ENCODE data around the gene BICD1. TPM values are rescaled to one million over a fixed set of nuclear protein-coding genes. Genes with fewer than 3 reads are reported as not detected.
A peak's percentile ranks its signal among the peaks of the same experiment; 100 is the strongest.

BICD1 gene
- total RNA-seq, result 10 to 100 TPM; 42.1 to 42.6 TPM
- 1 to 10 TPM; 3.0 to 8.4 TPM for polyA plus RNA-seq
- long read RNA-seq, donor 1, full-length matches to known transcripts, result 5 of 51 reads
- long read RNA-seq, donor 1, partial matches to known transcripts, result 32 of 51 reads
- long read RNA-seq, donor 1, other reads (novel, unspliced or antisense), result 14 of 51 reads
- long read RNA-seq, donor 2, partial matches to known transcripts, result 1 of 16 reads
- long read RNA-seq, donor 2, other reads (novel, unspliced or antisense), result 13 of 16 reads

DNA sequence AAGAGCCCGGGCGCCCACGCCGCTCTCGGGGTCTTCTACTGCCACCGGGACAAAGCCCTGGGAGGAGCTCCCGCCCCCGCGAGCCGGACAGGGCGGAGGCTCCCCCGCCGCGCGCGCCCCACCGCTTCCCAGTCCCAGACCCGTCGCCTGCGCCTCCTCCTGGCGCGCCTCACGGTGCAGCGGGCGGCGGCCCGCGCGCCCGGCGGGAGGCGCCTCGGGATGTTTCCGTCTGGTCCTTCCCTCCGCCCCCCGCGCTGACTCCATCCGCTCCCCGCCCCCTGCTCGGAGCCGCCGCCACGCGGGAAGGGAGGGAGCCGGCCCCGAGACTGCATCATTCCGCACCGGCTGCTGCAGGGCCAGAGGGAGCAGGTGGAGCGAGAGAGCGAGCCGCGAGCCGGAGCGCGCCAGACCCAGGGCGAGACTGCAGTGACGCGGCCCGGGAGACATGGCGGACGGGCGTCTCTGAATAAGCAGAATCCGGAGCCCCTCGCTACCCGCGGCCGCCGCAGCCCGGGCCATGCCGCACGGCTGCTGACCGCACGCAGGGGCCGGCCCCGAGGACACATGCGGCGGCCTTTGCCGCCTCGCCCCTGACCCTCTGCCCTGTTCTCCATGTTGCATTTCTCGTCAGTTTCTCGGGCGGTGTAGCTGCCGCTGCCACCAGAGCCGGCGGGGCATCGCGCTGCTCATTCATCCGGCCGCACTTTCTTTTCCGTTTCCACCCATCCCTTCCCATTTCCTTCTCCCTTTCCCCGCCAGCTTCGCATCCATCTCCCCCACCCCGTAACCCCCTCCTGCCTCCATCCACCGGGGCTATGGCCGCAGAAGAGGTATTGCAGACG, at the start of gene BICD1:
Gene BICD1, plus strand, starts transcription at position 331 of the 842 bp plus-strand sequence. Its CDS starts 485 bp downstream, at position 816.
- Histone ChIP-seq H3K4me3 (ENCODE audit: low read length in 2 of 2) (peak within 1 kb of the TSS; percentile 69 to 86), H3K27me3 (ENCODE audit: control insufficient read depth in 1 of 2, insufficient read depth in 2 of 2, low read length in 1 of 2) (no peaks in the 10 kb centered on the region), H3K9me3 (ENCODE audit: control insufficient read depth, low read length) (no peaks in the 10 kb centered on the region), H3K27ac (ENCODE audit: low read depth in 1 of 2, low read length in 2 of 2) (peak within 1 kb of the TSS in 1 of 2 donors; percentile 80), H3K36me3 (ENCODE audit: control insufficient read depth in 1 of 2, insufficient read depth in 2 of 2, low read length in 1 of 2) (no peaks in the 10 kb centered on the region), H3K4me1 (ENCODE audit: control insufficient read depth in 1 of 2, insufficient read depth in 2 of 2, low read length in 2 of 2) (peaks cover 0 to 1% of the 10 kb centered on the region in 2 donors)
- ATAC-seq (ENCODE audit: low FRiP score) (peak; percentile 96), DNase-seq (peak; percentile 93 to 97)
- intact Hi-C loops (cut with DNase I), result loop anchor here in 1 of 2 donors (5.0 kb wide), 1 partner anchor 449 kb away; the partner anchor contains the start of gene ETFBKMT
- 0% methylated on average over 65 to 96 of the region's 96 CpGs for WGBS, 2 donors

DNA sequence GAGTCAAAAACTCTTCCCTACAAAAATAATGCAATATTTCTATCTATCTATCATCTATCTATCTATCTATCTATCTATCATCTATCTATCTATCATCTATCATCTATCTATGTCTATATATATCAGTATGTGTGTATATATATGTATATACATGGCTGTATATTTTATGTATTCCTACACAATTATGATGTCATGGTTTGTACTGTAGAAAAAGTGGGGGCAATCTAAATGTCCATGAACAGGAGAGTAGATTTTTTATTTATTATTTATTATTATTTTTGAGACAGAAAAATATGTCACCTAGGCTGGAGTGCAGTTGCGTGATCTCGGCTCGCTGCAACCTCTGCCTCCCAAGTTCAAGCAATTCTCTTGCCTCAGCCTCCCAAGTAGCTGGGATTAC, 45.6 kb upstream of the BICD1 start:
- ATAC-seq (ENCODE audit: low FRiP score), result no peak
- intact Hi-C loops (cut with DNase I), result loop anchor here in 1 of 2 donors (5.0 kb wide), 1 partner anchor 246 kb away; no protein-coding TSS in a partner anchor
- 95 to 97% methylated on average over 3 of the region's 3 CpGs for WGBS, 2 donors
- Histone ChIP-seq H3K36me3 (ENCODE audit: control insufficient read depth in 1 of 2, insufficient read depth in 2 of 2, low read length in 1 of 2) (no peaks in the 10 kb centered on the region), H3K9me3 (ENCODE audit: control insufficient read depth, low read length) (no peaks in the 10 kb centered on the region), H3K4me1 (ENCODE audit: control insufficient read depth in 1 of 2, insufficient read depth in 2 of 2, low read length in 2 of 2) (no peaks in the 10 kb centered on the region), H3K27ac (ENCODE audit: low read depth in 1 of 2, low read length in 2 of 2) (no peak overlapping the region), H3K27me3 (ENCODE audit: control insufficient read depth in 1 of 2, insufficient read depth in 2 of 2, low read length in 1 of 2) (no peaks in the 10 kb centered on the region), H3K4me3 (ENCODE audit: low read length in 2 of 2) (no peak overlapping the region)
- DNase-seq, result no peak

DNA sequence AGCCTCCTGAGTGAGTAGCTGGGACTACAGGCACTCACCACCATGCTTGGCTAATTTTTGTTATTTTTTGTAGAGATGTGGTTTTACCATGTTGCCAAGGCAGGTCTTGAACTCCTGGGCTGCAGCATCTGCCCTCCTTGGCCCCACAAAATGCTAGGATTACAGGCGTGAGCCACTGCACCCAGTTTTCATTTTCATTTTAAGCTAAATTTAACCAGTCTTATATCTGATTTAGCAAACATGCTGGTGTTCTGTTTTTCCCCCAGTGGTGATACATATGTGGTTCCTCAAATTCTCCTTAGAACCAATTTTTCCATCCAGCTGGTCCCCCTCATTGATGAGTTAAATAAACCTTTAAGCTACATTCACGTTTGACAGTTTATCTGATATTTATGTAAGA, 43.8 kb upstream of the BICD1 start:
- Histone ChIP-seq H3K9me3 (ENCODE audit: control insufficient read depth, low read length) (no peaks in the 10 kb centered on the region), H3K27ac (ENCODE audit: low read depth in 1 of 2, low read length in 2 of 2) (no peak overlapping the region), H3K36me3 (ENCODE audit: control insufficient read depth in 1 of 2, insufficient read depth in 2 of 2, low read length in 1 of 2) (no peaks in the 10 kb centered on the region), H3K4me3 (ENCODE audit: low read length in 2 of 2) (no peak overlapping the region), H3K4me1 (ENCODE audit: control insufficient read depth in 1 of 2, insufficient read depth in 2 of 2, low read length in 2 of 2) (no peaks in the 10 kb centered on the region), H3K27me3 (ENCODE audit: control insufficient read depth in 1 of 2, insufficient read depth in 2 of 2, low read length in 1 of 2) (no peaks in the 10 kb centered on the region)
- no peak for ATAC-seq (ENCODE audit: low FRiP score)
- intact Hi-C loops (cut with DNase I), result loop anchor here in 1 of 2 donors (5.0 kb wide), 1 partner anchor 244 kb away; no protein-coding TSS in a partner anchor
- no peak for DNase-seq
- WGBS, 2 donors, result 21 to 25% methylated on average over 2 of the region's 2 CpGs

DNA sequence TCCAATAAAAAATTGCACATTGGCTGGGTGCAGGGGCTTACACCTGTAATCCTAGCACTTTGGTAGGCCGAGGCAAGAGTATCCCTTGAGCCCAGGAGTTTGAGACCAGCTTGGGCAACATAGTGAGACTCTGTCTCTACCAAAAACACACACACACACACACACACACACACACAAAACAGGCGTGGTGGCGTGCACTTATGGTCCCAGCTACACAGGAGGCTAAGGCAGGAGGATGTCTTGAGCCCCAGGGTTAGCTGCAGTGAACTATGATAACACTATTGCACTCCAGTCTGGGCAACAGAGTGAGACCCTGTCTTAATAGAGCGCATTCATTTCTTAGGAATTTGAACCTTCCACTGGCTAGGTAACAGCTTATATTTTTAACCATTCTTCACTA, 42.9 kb upstream of the BICD1 start:
- ATAC-seq (ENCODE audit: low FRiP score), result no peak
- Histone ChIP-seq H3K4me3 (ENCODE audit: low read length in 2 of 2) (no peak overlapping the region), H3K36me3 (ENCODE audit: control insufficient read depth in 1 of 2, insufficient read depth in 2 of 2, low read length in 1 of 2) (no peaks in the 10 kb centered on the region), H3K27me3 (ENCODE audit: control insufficient read depth in 1 of 2, insufficient read depth in 2 of 2, low read length in 1 of 2) (no peaks in the 10 kb centered on the region), H3K4me1 (ENCODE audit: control insufficient read depth in 1 of 2, insufficient read depth in 2 of 2, low read length in 2 of 2) (no peaks in the 10 kb centered on the region), H3K9me3 (ENCODE audit: control insufficient read depth, low read length) (no peaks in the 10 kb centered on the region), H3K27ac (ENCODE audit: low read depth in 1 of 2, low read length in 2 of 2) (no peak overlapping the region)
- intact Hi-C loops (cut with DNase I), result loop anchor here in 1 of 2 donors (5.0 kb wide), 1 partner anchor 244 kb away; no protein-coding TSS in a partner anchor
- WGBS, 2 donors, result 91 to 93% methylated on average over 4 of the region's 4 CpGs
- no peak for DNase-seq

DNA sequence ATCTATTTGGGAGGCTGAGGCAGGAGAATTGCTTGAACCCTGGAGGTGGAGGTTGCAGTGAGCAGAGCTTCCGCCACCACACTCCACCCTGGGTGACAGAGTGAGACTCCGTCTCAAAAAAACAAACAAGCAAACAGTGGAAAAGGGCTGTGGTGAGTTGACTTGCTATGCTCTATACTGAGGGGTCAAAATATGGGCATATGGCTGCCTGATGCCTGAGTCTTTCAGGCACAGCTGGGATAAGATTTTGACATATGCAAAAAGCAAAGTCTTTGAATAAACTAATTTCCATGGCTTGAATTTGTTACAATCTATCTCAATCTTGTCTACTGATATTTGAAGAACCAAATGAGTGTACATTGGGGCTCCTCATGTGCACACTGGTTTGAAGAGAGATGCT, 40.4 kb upstream of the BICD1 start:
- WGBS, 2 donors, result 89 to 92% methylated on average over 2 of the region's 2 CpGs
- intact Hi-C loops (cut with DNase I), result no loop called here
- no peak for ATAC-seq (ENCODE audit: low FRiP score)

DNA sequence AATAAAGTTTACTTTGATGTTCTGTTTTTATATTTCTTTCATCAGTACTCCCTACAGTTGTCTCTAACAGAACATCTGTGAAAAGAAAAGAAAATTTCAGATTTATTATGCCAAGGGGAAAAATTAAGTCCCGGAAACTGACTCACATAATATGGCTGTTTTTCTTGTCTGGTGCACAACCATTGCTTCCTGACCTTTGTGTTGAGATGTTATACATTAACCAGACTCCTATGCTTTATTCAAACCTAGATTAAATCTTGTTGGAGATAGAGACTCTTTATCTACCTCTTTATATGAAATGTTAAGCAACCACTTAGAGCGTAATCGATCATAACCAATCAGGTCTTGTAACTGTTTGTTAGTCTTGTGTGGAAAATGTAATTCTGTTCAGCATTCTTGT, 37.6 kb upstream of the BICD1 start:
- H3K9me3 ChIP-seq (ENCODE audit: control insufficient read depth, low read length), result no peaks in the 10 kb centered on the region
- DNase-seq (no peak), ATAC-seq (ENCODE audit: low FRiP score) (no peak)
- H3K27ac ChIP-seq (ENCODE audit: low read depth in 1 of 2, low read length in 2 of 2), result no peak overlapping the region
- 67 to 68% methylated on average over 3 of the region's 3 CpGs for WGBS, 2 donors
- intact Hi-C loops (cut with DNase I), result no loop called here
- no peaks in the 10 kb centered on the region for H3K36me3 ChIP-seq (ENCODE audit: control insufficient read depth in 1 of 2, insufficient read depth in 2 of 2, low read length in 1 of 2)
- H3K4me1 ChIP-seq (ENCODE audit: control insufficient read depth in 1 of 2, insufficient read depth in 2 of 2, low read length in 2 of 2), result no peaks in the 10 kb centered on the region
- H3K4me3 ChIP-seq (ENCODE audit: low read length in 2 of 2), result no peak overlapping the region
- no peaks in the 10 kb centered on the region for H3K27me3 ChIP-seq (ENCODE audit: control insufficient read depth in 1 of 2, insufficient read depth in 2 of 2, low read length in 1 of 2)

More for the DNA sequence above, 40.4 kb upstream of the BICD1 start:
- no peaks in the 10 kb centered on the region for H3K36me3 ChIP-seq (ENCODE audit: control insufficient read depth in 1 of 2, insufficient read depth in 2 of 2, low read length in 1 of 2)
- H3K27ac ChIP-seq (ENCODE audit: low read depth in 1 of 2, low read length in 2 of 2), result no peak overlapping the region
- no peaks in the 10 kb centered on the region for H3K27me3 ChIP-seq (ENCODE audit: control insufficient read depth in 1 of 2, insufficient read depth in 2 of 2, low read length in 1 of 2)
- H3K9me3 ChIP-seq (ENCODE audit: control insufficient read depth, low read length), result no peaks in the 10 kb centered on the region
- no peak for DNase-seq
- no peak overlapping the region for H3K4me3 ChIP-seq (ENCODE audit: low read length in 2 of 2)
- no peaks in the 10 kb centered on the region for H3K4me1 ChIP-seq (ENCODE audit: control insufficient read depth in 1 of 2, insufficient read depth in 2 of 2, low read length in 2 of 2)

DNA sequence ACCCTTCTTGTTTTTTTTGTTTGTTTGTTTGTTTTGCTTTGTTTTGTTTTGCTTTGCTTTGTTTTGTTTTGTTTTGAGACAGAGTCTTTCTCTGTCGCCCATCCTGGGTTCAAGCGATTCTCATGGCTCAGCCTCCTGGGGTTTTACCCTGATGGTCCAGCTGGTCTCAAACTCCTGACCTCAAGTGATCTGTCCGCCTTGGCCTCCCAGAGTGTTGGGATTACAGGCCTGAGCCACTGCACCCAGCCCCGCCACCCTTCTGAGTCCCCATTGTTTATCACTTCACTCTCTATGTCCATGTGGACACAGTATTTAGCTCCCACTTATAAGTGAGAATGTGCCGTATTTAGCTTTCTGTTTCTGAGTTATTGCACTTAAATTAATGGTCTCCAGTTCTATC, 36.9 kb upstream of the BICD1 start:
- DNase-seq (no peak), ATAC-seq (ENCODE audit: low FRiP score) (no peak)
- H3K27me3 ChIP-seq (ENCODE audit: control insufficient read depth in 1 of 2, insufficient read depth in 2 of 2, low read length in 1 of 2), result no peaks in the 10 kb centered on the region
- H3K36me3 ChIP-seq (ENCODE audit: control insufficient read depth in 1 of 2, insufficient read depth in 2 of 2, low read length in 1 of 2), result no peaks in the 10 kb centered on the region
- WGBS, 2 donors, result 64 to 77% methylated on average over 5 of the region's 5 CpGs
- no peak overlapping the region for H3K4me3 ChIP-seq (ENCODE audit: low read length in 2 of 2)
- no peaks in the 10 kb centered on the region for H3K9me3 ChIP-seq (ENCODE audit: control insufficient read depth, low read length)
- no peak overlapping the region for H3K27ac ChIP-seq (ENCODE audit: low read depth in 1 of 2, low read length in 2 of 2)
- intact Hi-C loops (cut with DNase I), result no loop called here
- H3K4me1 ChIP-seq (ENCODE audit: control insufficient read depth in 1 of 2, insufficient read depth in 2 of 2, low read length in 2 of 2), result no peaks in the 10 kb centered on the region

DNA sequence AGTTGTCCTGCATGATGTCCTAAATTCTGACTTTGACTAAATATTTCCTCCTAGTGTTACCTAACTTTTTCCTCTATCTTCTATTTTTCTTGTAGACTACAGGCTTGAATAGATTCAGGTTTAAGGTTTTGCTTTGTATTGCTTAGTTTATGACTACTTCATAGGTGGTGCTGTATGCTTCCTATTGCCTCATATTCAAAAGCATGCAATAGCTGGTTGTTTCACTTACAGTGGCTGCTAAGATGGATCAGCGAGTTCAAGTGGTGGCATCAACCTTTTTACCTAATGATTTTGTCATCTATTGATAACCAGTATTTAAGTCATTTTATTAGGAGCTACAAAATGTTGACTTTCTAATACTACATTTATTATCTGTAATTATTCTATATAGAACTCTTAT, 36.3 kb upstream of the BICD1 start:
- Histone ChIP-seq H3K27me3 (ENCODE audit: control insufficient read depth in 1 of 2, insufficient read depth in 2 of 2, low read length in 1 of 2) (no peaks in the 10 kb centered on the region), H3K4me3 (ENCODE audit: low read length in 2 of 2) (no peak overlapping the region), H3K36me3 (ENCODE audit: control insufficient read depth in 1 of 2, insufficient read depth in 2 of 2, low read length in 1 of 2) (no peaks in the 10 kb centered on the region), H3K9me3 (ENCODE audit: control insufficient read depth, low read length) (no peaks in the 10 kb centered on the region), H3K27ac (ENCODE audit: low read depth in 1 of 2, low read length in 2 of 2) (no peak overlapping the region), H3K4me1 (ENCODE audit: control insufficient read depth in 1 of 2, insufficient read depth in 2 of 2, low read length in 2 of 2) (no peaks in the 10 kb centered on the region)
- intact Hi-C loops (cut with DNase I), result no loop called here
- no peak for ATAC-seq (ENCODE audit: low FRiP score)
- 83 to 86% methylated on average over 1 of the region's 1 CpG for whole genome bisulfite sequencing, 2 donors
- DNase-seq, result no peak

All from aorta (tissue), 5 donors.